H1 (cell line): Measurements from ENCODE around the gene NOL9. TPM values are rescaled to one million over a fixed set of nuclear protein-coding genes. Genes with fewer than 3 reads are reported as not detected.

Experiments used
- CTCF ChIA-PET: fragments of 300-600 bp; sonication (Branson Sonifier 250); formaldehyde crosslinking; loops from one replicate; lab custom pipeline; 2021; ENCODE audit not compliant: partially characterized antibody; lab: Charles Lee
- POLR2A ChIA-PET: fragments of 300-600 bp; sonication (Branson Sonifier 250); formaldehyde crosslinking; loops from one replicate; lab custom pipeline; 2021; ENCODE audit warnings: inconsistent platforms; ENCODE audit not compliant: partially characterized antibody; lab: Charles Lee
- DNase-seq, 2 experiments: peaks; one replicate each; pipeline versions ENCODE4 v3.0.0 to v3.0.0-alpha.2; 2010 to 2022; ENCODE audit warnings: low spot score in 2 of 2, low read depth in 1 of 2, mixed read lengths in 1 of 2
- FAIRE-seq: peaks from 2 replicates; lab custom pipeline; 2011; peaks lifted over from hg19 to GRCh38; lab: Jason Lieb, UNC
- H2AFZ ChIP-seq: 2 replicates; pipeline ENCODE4 v1.8.1; 2012; ENCODE audit warnings: low read length, inconsistent platforms
- H2AK5ac ChIP-seq: 2 replicates; pipeline ENCODE4 v1.6.1; 2013; ENCODE audit warnings: low read depth, low read length
- H2BK120ac ChIP-seq: replicated peaks from 2 replicates; pipeline ENCODE3; 2013; ENCODE audit warnings: low read depth, low read length, inconsistent platforms
- H2BK12ac ChIP-seq: 2 replicates; pipeline ENCODE4 v1.6.1; 2013; ENCODE audit warnings: low read depth, low read length
- H2BK15ac ChIP-seq: 2 replicates; pipeline ENCODE4 v1.6.1; 2013; ENCODE audit warnings: low read length
- H2BK20ac ChIP-seq: 2 replicates; pipeline ENCODE4 v1.6.1; 2013; ENCODE audit warnings: low read length
- H2BK5ac ChIP-seq: 2 replicates; pipeline ENCODE4 v1.6.1; 2013; ENCODE audit warnings: low read depth, low read length
- H3K14ac ChIP-seq: 2 replicates; pipeline ENCODE4 v1.6.1; 2013; ENCODE audit warnings: inconsistent platforms; ENCODE audit not compliant: insufficient read length
- H3K18ac ChIP-seq: 2 replicates; pipeline ENCODE4 v1.6.1; 2013; ENCODE audit warnings: low read length; ENCODE audit errors: extremely low read depth
- H3K23ac ChIP-seq: 2 replicates; pipeline ENCODE4 v1.6.1; 2013; ENCODE audit warnings: inconsistent platforms; ENCODE audit not compliant: insufficient read length
- H3K23me2 ChIP-seq: 2 replicates; pipeline ENCODE4 v1.6.1; 2013; ENCODE audit warnings: low read depth, low read length
- H3K27ac ChIP-seq: 2 replicates; pipeline ENCODE4 v1.6.1; 2011; ENCODE audit warnings: low read depth, low read length, inconsistent platforms
- H3K27me3 ChIP-seq, 4 experiments: replicated peaks in 1 of 4; 1 replicate in 1 of 4; 2 replicates in 3 of 4; pipeline versions ENCODE4 v1.6.1 to v1.8.1; 2011 to 2013; ENCODE audit warnings: low read length in 3 of 4, mild to moderate bottlenecking in 3 of 4, inconsistent platforms in 2 of 4, mixed read lengths in 2 of 4, moderate library complexity in 1 of 4; ENCODE audit not compliant: control insufficient read depth in 3 of 4, insufficient read depth in 3 of 4; ENCODE audit errors: extremely low read depth in 1 of 4
- H3K36me3 ChIP-seq, 4 experiments: 2 replicates each; pipeline versions ENCODE4 v1.6.1 to v1.8.1; 2011 to 2013; ENCODE audit warnings: mild to moderate bottlenecking in 4 of 4, low read length in 3 of 4, moderate library complexity in 2 of 4, control low read depth in 1 of 4, inconsistent platforms in 1 of 4; ENCODE audit not compliant: insufficient read depth in 4 of 4, control insufficient read depth in 2 of 4
- H3K4ac ChIP-seq: replicated peaks from 2 replicates; pipeline ENCODE3; 2013; ENCODE audit warnings: low read length, low read depth, mixed read lengths, inconsistent platforms; ENCODE audit not compliant: insufficient read length
- H3K4me1 ChIP-seq, 4 experiments: replicated peaks in 1 of 4; 1 replicate in 1 of 4; 2 replicates in 3 of 4; pipeline versions ENCODE4 v1.6.1 to v1.8.1; 2011 to 2013; ENCODE audit warnings: low read length in 3 of 4, inconsistent platforms in 2 of 4, mixed read lengths in 1 of 4; ENCODE audit not compliant: insufficient read depth in 4 of 4, control insufficient read depth in 3 of 4
- H3K4me2 ChIP-seq, 2 experiments: 2 replicates each; pipeline versions ENCODE4 v1.6.1 to v1.8.1; 2011 to 2013; ENCODE audit warnings: low read depth in 2 of 2, low read length in 2 of 2, control low read depth in 1 of 2, inconsistent platforms in 1 of 2, mild to moderate bottlenecking in 1 of 2; ENCODE audit not compliant: insufficient read depth in 1 of 2
- H3K4me3 ChIP-seq, 4 experiments: fragments of 200-600, 300-600 bp in 1 of 4; sonication (generic), shearing (Covaris generic), sonication (Bioruptor Twin) in 1 of 4; 2 replicates each; pipeline versions ENCODE4 v1.5.1 to v1.8.1; 2011 to 2016; ENCODE audit warnings: low read length in 4 of 4, low read depth in 3 of 4, control low read depth in 2 of 4, inconsistent platforms in 2 of 4, mild to moderate bottlenecking in 2 of 4, mixed read lengths in 1 of 4, moderate library complexity in 1 of 4; ENCODE audit not compliant: insufficient read depth in 2 of 4; ENCODE audit errors: extremely low read depth in 1 of 4
- H3K56ac ChIP-seq: replicated peaks from 2 replicates; pipeline ENCODE3; 2013; ENCODE audit warnings: low read depth, mild to moderate bottlenecking, mixed read lengths, low read length, inconsistent platforms; ENCODE audit not compliant: insufficient read length
- H3K79me1 ChIP-seq: 2 replicates; pipeline ENCODE4 v1.6.1; 2013; ENCODE audit warnings: low read depth, low read length, control low read depth
- H3K79me2 ChIP-seq, 2 experiments: 2 replicates each; pipeline versions ENCODE4 v1.6.1 to v1.8.1; 2012 to 2013; ENCODE audit warnings: low read length in 2 of 2, mild to moderate bottlenecking in 2 of 2, inconsistent platforms in 1 of 2; ENCODE audit not compliant: insufficient read depth in 2 of 2, control insufficient read depth in 1 of 2
- H3K9ac ChIP-seq, 4 experiments: replicated peaks in 1 of 4; 1 replicate in 1 of 4; 2 replicates in 3 of 4; pipeline versions ENCODE4 v1.6.1 to v1.8.1; 2011 to 2013; ENCODE audit warnings: low read depth in 3 of 4, low read length in 3 of 4, control low read depth in 2 of 4, mild to moderate bottlenecking in 2 of 4, moderate library complexity in 2 of 4, inconsistent platforms in 1 of 4; ENCODE audit errors: extremely low read depth in 1 of 4
- H3K9me3 ChIP-seq, 2 experiments: 2 replicates each; pipeline versions ENCODE4 v1.6.1 to v1.8.1; 2012 to 2013; ENCODE audit warnings: mild to moderate bottlenecking in 2 of 2, moderate library complexity in 2 of 2, control low read depth in 1 of 2, inconsistent platforms in 1 of 2, low read depth in 1 of 2, low read length in 1 of 2, mixed read lengths in 1 of 2; ENCODE audit not compliant: insufficient read depth in 2 of 2
- H4K20me1 ChIP-seq, 2 experiments: replicated peaks in 1 of 2; 2 replicates each; pipeline versions ENCODE3 to v1.8.1; 2011 to 2013; ENCODE audit warnings: inconsistent platforms in 2 of 2, low read length in 2 of 2, mild to moderate bottlenecking in 1 of 2; ENCODE audit not compliant: insufficient read depth in 2 of 2, control insufficient read depth in 1 of 2
- H4K5ac ChIP-seq: 2 replicates; pipeline ENCODE4 v1.6.1; 2013; ENCODE audit warnings: low read length, low read depth, mixed read lengths, inconsistent platforms; ENCODE audit not compliant: insufficient read length
- H4K8ac ChIP-seq: 2 replicates; pipeline ENCODE4 v1.8.0; 2013; ENCODE audit warnings: mild to moderate bottlenecking, moderate library complexity, low read length, inconsistent platforms; ENCODE audit not compliant: insufficient read depth; ENCODE audit errors: extremely low read depth
- H4K91ac ChIP-seq: replicated peaks from 2 replicates; pipeline ENCODE3; 2013; ENCODE audit warnings: low read length, mixed read lengths, inconsistent platforms; ENCODE audit not compliant: insufficient read length
- BACH1 ChIP-seq: IDR thresholded peaks from 2 replicates; pipeline ENCODE4 v1.6.1; 2012; ENCODE audit warnings: low read length, improper control_type of control experiment
- CTCF ChIP-seq, 3 experiments: IDR thresholded peaks; 1 replicate in 2 of 3; 2 replicates in 1 of 3; pipeline versions ENCODE4 v1.5.1 to v1.6.1; 2011; ENCODE audit warnings: low read length in 3 of 3, mild to moderate bottlenecking in 3 of 3, inconsistent platforms in 2 of 3, low read depth in 1 of 3, moderate library complexity in 1 of 3; ENCODE audit not compliant: insufficient read depth in 1 of 3; ENCODE audit errors: control extremely low read depth in 1 of 3
- FOSL1 ChIP-seq: IDR thresholded peaks from 2 replicates; pipeline ENCODE4 v1.6.1; 2011; ENCODE audit warnings: mild to moderate bottlenecking, low read depth, low read length, moderate library complexity; ENCODE audit not compliant: insufficient read depth
- GTF2F1 ChIP-seq: IDR thresholded peaks from 2 replicates; pipeline ENCODE4 v1.6.1; 2012; ENCODE audit warnings: low read depth, low read length, improper control_type of control experiment, borderline replicate concordance
- KDM1A ChIP-seq: fragments of 200-600, 300-600 bp; sonication (generic); IDR thresholded peaks from 2 replicates; pipeline ENCODE4 v1.7.1; 2016; ENCODE audit warnings: mild to moderate bottlenecking, low read length, borderline replicate concordance
- NRF1 ChIP-seq: IDR thresholded peaks from 2 replicates; pipeline ENCODE4 v1.6.1; 2011; ENCODE audit warnings: mild to moderate bottlenecking, low read depth, low read length, improper control_type of control experiment
- POU5F1 ChIP-seq: IDR thresholded peaks from 2 replicates; pipeline ENCODE4 v1.6.1; 2011; ENCODE audit warnings: low read depth, mild to moderate bottlenecking, low read length, moderate library complexity
- RAD21 ChIP-seq, 2 experiments: IDR thresholded peaks in 1 of 2; conservative IDR thresholded peaks in 1 of 2; 2 replicates each; pipeline ENCODE4 v1.6.1; 2011; ENCODE audit warnings: low read depth in 2 of 2, low read length in 2 of 2, improper control_type of control experiment in 1 of 2, inconsistent platforms in 1 of 2, mild to moderate bottlenecking in 1 of 2, moderate library complexity in 1 of 2
- SIRT6 ChIP-seq: IDR thresholded peaks from one replicate; pipeline ENCODE4 v1.7.1; 2012; ENCODE audit warnings: low read length, inconsistent platforms
- SP1 ChIP-seq: IDR thresholded peaks from 2 replicates; pipeline ENCODE4 v1.6.1; 2011; ENCODE audit warnings: low read depth, low read length
- SUZ12 ChIP-seq: fragments of 200-600 bp; sonication (generic); IDR thresholded peaks from 2 replicates; pipeline ENCODE4 v1.6.1; 2012; ENCODE audit warnings: mild to moderate bottlenecking, inconsistent platforms, low read length, moderate library complexity, mixed read lengths
- YY1 ChIP-seq: IDR thresholded peaks from 2 replicates; pipeline ENCODE4 v1.6.1; 2011; ENCODE audit warnings: low read depth, mild to moderate bottlenecking, low read length
- WGBS, 2 experiments: shearing (Covaris generic) in 1 of 2; methylation state at CpG; one replicate each; pipeline versions ENCODE4 v1.1.6 to v1.1.7; 2013 to 2015; ENCODE audit warnings: low lambda C conversion rate in 2 of 2, mixed read lengths in 2 of 2, inconsistent platforms in 1 of 2, low coverage in 1 of 2, missing lambda C conversion rate in 1 of 2; ENCODE audit not compliant: insufficient replicate concordance in 2 of 2, insufficient coverage in 1 of 2, insufficient read length in 1 of 2; ENCODE audit errors: extremely low coverage in 1 of 2, missing lambda C conversion rate in 1 of 2; 5-methylcytosine and 5-hydroxymethylcytosine counted together
- polyA plus RNA-seq, 7 experiments: library from polyadenylated mRNA; depleted of rRNA in 3 of 7; stranded (reverse) in 5 of 7; unstranded in 2 of 7; fragments of >200 nt in 5 of 7; fragments of 200-250 nt in 2 of 7; gene quantifications; 1 replicate in 5 of 7; 2 replicates in 1 of 7; 4 replicates in 1 of 7; pipeline versions ENCODE4 v1.2.1 to v1.2.3, GENCODE V29; 2011 to 2013; ENCODE audit warnings: missing spikeins in 2 of 7, mixed read lengths in 2 of 7
- total RNA-seq: library from RNA; stranded (reverse); fragmentation: NEBNext Ultra II Directional; extraction: Animal tissue kit (Norgen Biotek cat#: 25700); gene quantifications from 2 replicates; pipeline ENCODE4 v1.2.1, GENCODE V29; 2021

NOL9 gene
- total and polyA plus RNA-seq, 2 of the 8 experiments (the other 6 are each of a cell fraction or from before 2014, with no cell fraction given), result 17.1 to 38.1 TPM

DNA sequence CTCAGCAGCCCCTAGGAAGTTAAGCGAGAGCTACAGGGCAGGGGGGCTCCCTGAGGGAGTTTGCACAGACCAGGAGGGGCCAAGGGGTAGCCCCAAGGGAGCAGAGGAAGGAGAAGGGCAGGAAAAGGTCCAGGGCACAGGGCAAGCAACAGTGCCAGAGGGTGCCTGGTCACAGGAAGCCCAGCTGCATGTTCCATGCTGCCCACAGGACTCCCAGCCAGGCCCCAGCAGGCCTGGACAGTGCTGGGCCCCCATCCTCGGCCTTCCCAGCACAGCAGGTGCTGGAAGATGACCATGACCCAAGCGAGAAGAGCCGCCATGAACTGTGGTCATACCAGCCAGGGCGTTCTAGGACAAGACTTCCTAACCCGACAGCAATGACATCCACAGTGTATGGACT lies 37.3 kb upstream of the NOL9 start:
- POLR2A ChIA-PET, result interaction anchor here (0.6 to 17.4 kb wide), 4 partner anchors 9 to 24 kb away, joined by 4 to 196 read pairs (median 6); partner anchors contain the start of gene KLHL21
- no peak for TF ChIP-seq POU5F1
- no peak for TF ChIP-seq RAD21 (IDR thresholded peaks at IDR 0.05 in 1 of 2, conservative IDR thresholded peaks at IDR 0.05 in 1 of 2; ENCODE audit: low read depth in 2 of 2, low read length in 2 of 2)
- no peak for TF ChIP-seq FOSL1
- TF ChIP-seq GTF2F1, result no peak
- no peak for TF ChIP-seq NRF1
- no peak for TF ChIP-seq BACH1
- TF ChIP-seq SIRT6, result no peak
- TF ChIP-seq CTCF (IDR thresholded peaks at IDR 0.05; ENCODE audit: control extremely low read depth in 1 of 3, insufficient read depth in 1 of 3, low read depth in 1 of 3, low read length in 3 of 3), result no peak
- no peak for TF ChIP-seq YY1
- no peak for TF ChIP-seq KDM1A
- no peak for TF ChIP-seq SUZ12
- no peak for TF ChIP-seq SP1

More for the DNA sequence above, 37.3 kb upstream of the NOL9 start:
- Histone ChIP-seq H4K91ac (no peak overlapping the region), H2AK5ac (no peak overlapping the region), H4K8ac (no peak overlapping the region; the same call in 1 of the 2 replicates), H3K23ac (no peak overlapping the region), H3K27me3 (no peaks in the 10 kb centered on the region), H3K79me2 (peaks cover 0 to 4% of the 10 kb centered on the region in 2 experiments; a peak in 1 of 4 replicates), H3K79me1 (no peaks in the 10 kb centered on the region; the same call in 1 of the 2 replicates), H3K56ac (no peak overlapping the region), H3K4me1 (no peaks in the 10 kb centered on the region), H3K9ac (no peak overlapping the region), H3K36me3 (peaks cover 2 to 54% (median 23%) of the 10 kb centered on the region in 4 experiments; a peak in 6 of 8 replicates), H2BK5ac (no peak overlapping the region), H3K9me3 (no peaks in the 10 kb centered on the region), H2BK15ac (no peak overlapping the region), H4K20me1 (peaks cover 2 to 37% of the 10 kb centered on the region in 2 experiments), H2BK20ac (no peak overlapping the region), H3K4ac (no peak overlapping the region), H2BK120ac (no peak overlapping the region), H2BK12ac (no peak overlapping the region), H3K18ac (no peak overlapping the region), H3K27ac (no peak overlapping the region), H3K4me3 (no peak overlapping the region), H4K5ac (no peak overlapping the region), H3K4me2 (no peak overlapping the region), H3K14ac (no peak overlapping the region), H3K23me2 (no peaks in the 10 kb centered on the region), H2AFZ (no peak overlapping the region)
- CTCF ChIA-PET, result interaction anchor here (0.8 to 1.4 kb wide), 5 partner anchors 9 to 68 kb away, joined by 3 read pairs; partner anchors contain the start of gene TAS1R1
- FAIRE-seq (no peak), DNase-seq (no peak)
- WGBS, 2 experiments, result 77% methylated on average over 4 of the region's 6 CpGs; no CpG with 5 or more reads in 1 of the 2 experiments
